ENCODE results near the gene DRD2. TPM values are rescaled to one million over a fixed set of nuclear protein-coding genes. Genes with fewer than 3 reads are reported as not detected.

The DRD2 gene
- total and polyA plus RNA-seq, 2 donors (not counting 3 experiments of a cell fraction or from before 2014, with no cell fraction given): not detected

GRCh38 chr11:113447621-113448315 lies 27.4 kb downstream of the DRD2 start:
- Histone ChIP-seq H4K20me1 (replicated peaks; ENCODE audit: control insufficient read depth, extremely low read depth, insufficient read depth, low read length) (peaks cover 2% of the 10 kb centered on the region), H3K79me2 (ENCODE audit: control insufficient read depth, insufficient read depth, low read length) (no peaks in the 10 kb centered on the region), H3K36me3 (ENCODE audit: control insufficient read depth in 2 of 2, extremely low read depth in 1 of 2, insufficient read depth in 2 of 2, low read length in 2 of 2) (no peaks in the 10 kb centered on the region), H3K4me3 (replicated peaks in 1 of 3; ENCODE audit: insufficient read depth in 1 of 3, low read depth in 1 of 3, low read length in 3 of 3) (no peak overlapping the region), H3K27ac (ENCODE audit: insufficient read depth, low read depth, low read length) (no peak overlapping the region), H3K4me2 (ENCODE audit: insufficient read depth, low read length) (no peak overlapping the region), H3K27me3 (ENCODE audit: control insufficient read depth in 2 of 2, insufficient read depth in 2 of 2, low read length in 2 of 2) (no peaks in the 10 kb centered on the region), H3K9ac (replicated peaks; ENCODE audit: extremely low read depth, insufficient read depth, low read length) (no peak overlapping the region), H2AFZ (ENCODE audit: low read depth, low read length) (no peak overlapping the region), H3K4me1 (ENCODE audit: control insufficient read depth, extremely low read depth, insufficient read depth, low read length) (no peaks in the 10 kb centered on the region), H3K9me1 (replicated peaks; ENCODE audit: control insufficient read depth, extremely low read depth, insufficient read depth, low read length) (no peaks in the 10 kb centered on the region), H3K9me3 (replicated peaks; ENCODE audit: control insufficient read depth, insufficient read depth, low read length) (no peaks in the 10 kb centered on the region)
- POLR2A ChIA-PET: no interaction called here
- intact Hi-C loops (cut with micrococcal nuclease): no loop called here
- no peak for FAIRE-seq
- dilution Hi-C loops (cut with MboI; ENCODE audit: extremely low pct_ligation_motif_present, low sequenced_read_pairs): no loop called here
- CTCF ChIA-PET: no interaction called here
- TF ChIP-seq JUN (IDR thresholded peaks at IDR 0.05; ENCODE audit: borderline replicate concordance, insufficient read depth, insufficient read length, low read depth) (no peak), MAX (IDR thresholded peaks at IDR 0.05; ENCODE audit: insufficient read depth, insufficient read length) (no peak), GATA2 (IDR thresholded peaks at IDR 0.05; ENCODE audit: insufficient read depth, insufficient read length, low read depth, low read length) (no peak), FOS (IDR thresholded peaks at IDR 0.05; ENCODE audit: borderline replicate concordance, insufficient read depth, low read length) (no peak), POLR2AphosphoS5 (IDR thresholded peaks at IDR 0.05; ENCODE audit: insufficient read depth, low read depth, low read length) (no peak), MYC (IDR thresholded peaks at IDR 0.05; ENCODE audit: low read depth, low read length) (no peak), EZH2 (IDR thresholded peaks at IDR 0.05; ENCODE audit: borderline replicate concordance, low read depth, low read length, severe bottlenecking) (no peak), CTCF (IDR thresholded peaks at IDR 0.05; ENCODE audit: extremely low read depth in 1 of 2, insufficient read depth in 1 of 2, low read depth in 1 of 2, low read length in 2 of 2) (no peak), POLR2A (IDR thresholded peaks at IDR 0.05; ENCODE audit: low read depth, low read length) (no peak)
- DNase-seq (ENCODE audit: low read depth, low spot score): no peak
- BruUV-seq (replicated peaks): no TSS peak

Measured in endothelial cell of umbilical vein (primary cell).